Caco-2 (cell line): ENCODE data around the gene SNAPC2. TPM values are rescaled to one million over a fixed set of nuclear protein-coding genes. Genes with fewer than 3 reads are reported as not detected.

Experiments used
- BruUV-seq: library from RNA; stranded (reverse); fragments of 400-500 nt; replicated peaks from 2 replicates; lab custom pipeline; 2021; lab: Mats Ljungman, UMichigan
- CTCF ChIA-PET: fragments of 300-600 bp; sonication (Branson Sonifier 250); formaldehyde crosslinking; loops from one replicate; lab custom pipeline; 2022; ENCODE audit warnings: antibody characterized with exemption; lab: Charles Lee
- POLR2A ChIA-PET: fragments of 300-600 bp; sonication (Branson Sonifier 250); formaldehyde crosslinking; loops from one replicate; lab custom pipeline; 2022; ENCODE audit warnings: antibody characterized with exemption; lab: Charles Lee
- DNase-seq, 2 experiments: peaks; one replicate each; pipeline versions ENCODE4 v3.0.0 to v3.0.0-alpha.2; 2020 to 2022
- H3K27me3 ChIP-seq: replicated peaks from 2 replicates; pipeline ENCODE4 v1.6.0; 2011; ENCODE audit warnings: low read length; ENCODE audit not compliant: control insufficient read depth, insufficient read depth
- H3K36me3 ChIP-seq: 2 replicates; pipeline ENCODE4 v1.5.1; 2011; ENCODE audit warnings: low read length; ENCODE audit not compliant: control insufficient read depth, insufficient read depth
- H3K4me1 ChIP-seq: fragments of 250-450 bp; sonication (Bioruptor Pico); 2 replicates; pipeline ENCODE4 v1.5.1; 2020; ENCODE audit warnings: mild to moderate bottlenecking
- H3K4me3 ChIP-seq: 2 replicates; pipeline ENCODE4 v1.5.1; 2011; ENCODE audit warnings: low read depth, mild to moderate bottlenecking, control low read depth, low read length
- H3K9me3 ChIP-seq: fragments of 250-450 bp; sonication (Bioruptor Pico); 2 replicates; pipeline ENCODE4 v1.5.1; 2020; ENCODE audit warnings: mild to moderate bottlenecking, moderate library complexity
- H3K27ac Mint-ChIP-seq: one replicate; pipeline ENCODE4 v1.8.0; 2022; ENCODE audit warnings: mixed read lengths; ENCODE audit not compliant: unreplicated experiment
- H3K27me3 Mint-ChIP-seq: one replicate; pipeline ENCODE4 v1.8.0; 2022; ENCODE audit warnings: mixed read lengths; ENCODE audit not compliant: insufficient read depth, unreplicated experiment
- H3K36me3 Mint-ChIP-seq: one replicate; pipeline ENCODE4 v1.8.0; 2022; ENCODE audit warnings: mild to moderate bottlenecking, mixed read lengths; ENCODE audit not compliant: insufficient read depth, unreplicated experiment
- H3K4me1 Mint-ChIP-seq: one replicate; pipeline ENCODE4 v1.8.0; 2022; ENCODE audit warnings: low read depth, mixed read lengths; ENCODE audit not compliant: unreplicated experiment
- H3K4me3 Mint-ChIP-seq: one replicate; pipeline ENCODE4 v1.8.0; 2022; ENCODE audit warnings: mild to moderate bottlenecking, moderate library complexity, mixed read lengths; ENCODE audit not compliant: unreplicated experiment
- H3K9me3 Mint-ChIP-seq: one replicate; pipeline ENCODE4 v1.8.0; 2022; ENCODE audit warnings: mixed read lengths; ENCODE audit not compliant: unreplicated experiment
- intact Hi-C: fragments of 100-400 bp; cut with micrococcal nuclease; formaldehyde crosslinking; loops from one replicate; pipeline ENCODE4 v1.10.0; 2022; ENCODE audit not compliant: unreplicated experiment
- total RNA-seq: library from RNA; stranded (reverse); gene quantifications from 2 replicates; pipeline ENCODE4 v1.2.3, GENCODE V29; 2022
- TF ChIP-seq, protein P1 (sequence below), 2 experiments: fragments of 200-600 bp in 1 of 2; IDR thresholded peaks; 1 replicate in 1 of 2; 2 replicates in 1 of 2; pipeline versions ENCODE4 v1.5.1 to v1.8.0; 2011 to 2022; ENCODE audit warnings: antibody characterized with exemption in 1 of 2, control low read depth in 1 of 2, inconsistent platforms in 1 of 2, low read depth in 1 of 2, low read length in 1 of 2, mild to moderate bottlenecking in 1 of 2, moderate library complexity in 1 of 2; ENCODE audit not compliant: insufficient read depth in 1 of 2, severe bottlenecking in 1 of 2, unreplicated experiment in 1 of 2

SNAPC2 gene
- total RNA-seq, 1 experiment from 2014 or later, result 10.4 TPM

DNA sequence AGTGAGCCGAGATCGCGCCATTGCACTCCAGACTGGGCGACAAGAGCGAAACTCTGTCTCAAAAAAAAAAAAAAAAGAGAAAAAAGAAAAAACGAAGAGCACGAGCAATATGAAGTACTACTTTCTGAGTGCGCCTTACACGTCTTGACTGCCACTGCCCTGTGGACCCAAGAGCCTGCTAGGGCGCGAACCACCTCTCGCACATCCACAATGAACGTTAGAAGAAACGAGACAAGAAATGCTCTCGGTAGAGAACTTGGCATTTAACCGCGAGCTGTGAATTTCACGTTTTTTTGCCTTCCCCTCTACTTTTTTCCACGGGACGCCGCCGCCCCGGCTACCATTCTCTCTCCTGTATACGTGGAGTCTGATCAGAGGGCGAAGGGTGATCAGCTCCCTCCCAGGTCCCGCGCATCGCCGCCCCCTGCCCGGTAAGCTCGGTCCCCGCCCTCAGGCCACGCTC is 22.9 kb downstream of the SNAPC2 start:
- peak overlapping the region; percentile 95 for H3K27ac Mint-ChIP-seq
- Histone ChIP-seq H3K27me3 (no peaks in the 10 kb centered on the region), H3K4me1 (no peaks in the 10 kb centered on the region; the same call in 1 of the 2 replicates), H3K9me3 (no peaks in the 10 kb centered on the region), H3K36me3 (peaks cover 3% of the 10 kb centered on the region), H3K4me3 (peak overlapping the region; percentile 89)
- DNase-seq, result peak in 1 of 2 experiments; percentile 69
- H3K36me3 Mint-ChIP-seq, result peaks cover 68% of the 10 kb centered on the region
- intact Hi-C loops, result loop anchor here (1.0 to 10.0 kb wide), 2 partner anchors 212 to 310 kb away; no protein-coding TSS in a partner anchor
- ChIA-PET POLR2A (interaction anchor here (0.6 to 2.1 kb wide), 14 partner anchors 8 to 314 kb away, joined by 3 to 15 read pairs (median 4); partner anchors contain the start of genes CERS4, LRRC8E, PET100 and SNAPC2), CTCF (interaction anchor here (0.7 to 2.3 kb wide), 11 partner anchors 14 to 374 kb away, joined by 3 to 27 read pairs (median 6); partner anchors contain the start of genes MAP2K7 and SNAPC2)
- TF ChIP-seq, protein P1, sequence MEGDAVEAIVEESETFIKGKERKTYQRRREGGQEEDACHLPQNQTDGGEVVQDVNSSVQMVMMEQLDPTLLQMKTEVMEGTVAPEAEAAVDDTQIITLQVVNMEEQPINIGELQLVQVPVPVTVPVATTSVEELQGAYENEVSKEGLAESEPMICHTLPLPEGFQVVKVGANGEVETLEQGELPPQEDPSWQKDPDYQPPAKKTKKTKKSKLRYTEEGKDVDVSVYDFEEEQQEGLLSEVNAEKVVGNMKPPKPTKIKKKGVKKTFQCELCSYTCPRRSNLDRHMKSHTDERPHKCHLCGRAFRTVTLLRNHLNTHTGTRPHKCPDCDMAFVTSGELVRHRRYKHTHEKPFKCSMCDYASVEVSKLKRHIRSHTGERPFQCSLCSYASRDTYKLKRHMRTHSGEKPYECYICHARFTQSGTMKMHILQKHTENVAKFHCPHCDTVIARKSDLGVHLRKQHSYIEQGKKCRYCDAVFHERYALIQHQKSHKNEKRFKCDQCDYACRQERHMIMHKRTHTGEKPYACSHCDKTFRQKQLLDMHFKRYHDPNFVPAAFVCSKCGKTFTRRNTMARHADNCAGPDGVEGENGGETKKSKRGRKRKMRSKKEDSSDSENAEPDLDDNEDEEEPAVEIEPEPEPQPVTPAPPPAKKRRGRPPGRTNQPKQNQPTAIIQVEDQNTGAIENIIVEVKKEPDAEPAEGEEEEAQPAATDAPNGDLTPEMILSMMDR (IDR thresholded peaks at IDR 0.05; ENCODE audit: insufficient read depth in 1 of 2, low read depth in 1 of 2, low read length in 1 of 2, severe bottlenecking in 1 of 2, unreplicated experiment in 1 of 2), result no peak
- H3K4me1 Mint-ChIP-seq, result peaks cover 6% of the 10 kb centered on the region
- H3K4me3 Mint-ChIP-seq, result peak overlapping the region; percentile 92
- H3K9me3 Mint-ChIP-seq, result no peaks in the 10 kb centered on the region
- no TSS peak for BruUV-seq
- H3K27me3 Mint-ChIP-seq, result no peaks in the 10 kb centered on the region

DNA sequence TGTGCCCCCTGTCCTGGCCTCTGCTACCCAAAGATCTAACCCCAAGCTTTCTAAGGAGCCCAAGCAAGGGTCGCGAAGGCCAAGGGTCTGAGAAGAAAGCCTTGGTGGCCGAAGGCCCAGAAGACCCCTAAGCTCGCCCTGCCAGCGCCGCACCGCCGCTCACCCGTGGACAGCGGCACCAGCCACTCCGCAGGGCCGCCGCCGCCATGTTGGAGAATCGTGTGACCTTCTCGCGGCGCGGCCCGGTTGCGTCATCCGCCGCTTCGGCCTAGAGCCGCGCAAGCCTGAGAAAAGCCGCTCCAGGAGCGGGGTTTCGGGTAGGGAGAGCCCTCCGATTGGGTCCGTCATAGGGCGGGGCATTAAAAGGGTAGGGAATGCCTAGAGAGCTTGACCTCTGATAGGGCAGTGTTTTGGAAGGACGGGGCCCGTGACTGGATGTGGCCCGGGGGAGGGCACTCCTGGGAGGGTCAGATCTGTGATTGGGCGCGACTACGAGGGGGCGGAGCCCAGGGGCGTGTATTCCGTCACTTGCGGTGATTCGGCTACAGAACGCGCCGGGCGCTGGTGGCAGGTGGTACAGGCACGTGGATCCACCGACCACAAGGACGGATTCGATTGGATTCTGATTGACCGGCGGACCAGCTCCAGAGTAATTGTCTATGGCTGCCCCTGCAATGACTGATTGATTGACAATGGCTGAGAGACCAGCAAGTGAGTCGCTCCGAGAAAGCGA is 23.5 kb downstream of the SNAPC2 start, which contains the start of gene TIMM44:
Gene TIMM44, minus strand, starts transcription at position 223 of the 733 bp plus-strand sequence. Its CDS starts 15 bp downstream, at position 208.
- BruUV-seq, result no TSS peak

More for the DNA sequence above, 23.5 kb downstream of the SNAPC2 start, which contains the start of gene TIMM44:
- POLR2A ChIA-PET, result interaction anchor here (0.5 to 2.1 kb wide), 18 partner anchors 9 to 314 kb away, joined by 3 to 15 read pairs (median 4); partner anchors contain the start of genes CERS4, LRRC8E, PET100 and SNAPC2
- peak within 1 kb of the TSS; percentile 92 for H3K4me3 Mint-ChIP-seq
- TF ChIP-seq, protein P1 (IDR thresholded peaks at IDR 0.05; ENCODE audit: insufficient read depth in 1 of 2, low read depth in 1 of 2, low read length in 1 of 2, severe bottlenecking in 1 of 2, unreplicated experiment in 1 of 2), result no peak
- H3K36me3 Mint-ChIP-seq, result peaks cover 66% of the 10 kb centered on the region
- Histone ChIP-seq H3K36me3 (peaks cover 3% of the 10 kb centered on the region), H3K4me1 (no peaks in the 10 kb centered on the region; the same call in 1 of the 2 replicates), H3K9me3 (no peaks in the 10 kb centered on the region), H3K4me3 (peak within 1 kb of the TSS; percentile 89), H3K27me3 (no peaks in the 10 kb centered on the region)
- peak within 1 kb of the TSS; percentile 95 for H3K27ac Mint-ChIP-seq
- H3K4me1 Mint-ChIP-seq, result peaks cover 6% of the 10 kb centered on the region
- no peaks in the 10 kb centered on the region for H3K9me3 Mint-ChIP-seq
- peak; percentile 99 for DNase-seq
- intact Hi-C loops, result loop anchor here (1.0 to 10.0 kb wide), 4 partner anchors 59 to 310 kb away; no protein-coding TSS in a partner anchor
- H3K27me3 Mint-ChIP-seq, result no peaks in the 10 kb centered on the region
- CTCF ChIA-PET, result interaction anchor here (0.5 to 2.3 kb wide), 16 partner anchors 14 to 659 kb away, joined by 3 to 27 read pairs (median 6); partner anchors contain the start of genes ELAVL1, FBN3, MAP2K7 and SNAPC2
